SU-DHL-6 (cell line): ENCODE measurements around the gene YES1.

ENCODE experiments used
- H2AFZ ChIP-seq: fragments of 200-600 bp; sonication (generic); 2 replicates; pipeline ENCODE4 v1.6.1; 2014; ENCODE audit warnings: low read depth, mild to moderate bottlenecking, moderate library complexity, mixed read lengths, antibody characterized with exemption, low read length; ENCODE audit not compliant: severe bottlenecking
- H3F3A ChIP-seq: fragments of 200-600 bp; shearing (Covaris generic); 2 replicates; pipeline ENCODE4 v1.6.0; 2016; ENCODE audit warnings: antibody characterized with exemption, mild to moderate bottlenecking; ENCODE audit not compliant: insufficient read depth
- H3K27ac ChIP-seq: fragments of 200-600 bp; sonication (generic); 2 replicates; pipeline ENCODE4 v1.5.1; 2016; ENCODE audit warnings: low read depth, mild to moderate bottlenecking, low read length, moderate library complexity, mixed read lengths
- H3K27me3 ChIP-seq: fragments of 200-600 bp; sonication (generic), shearing (Covaris generic); 2 replicates; pipeline ENCODE4 v1.6.0; 2014; ENCODE audit warnings: mild to moderate bottlenecking, low read length
- H3K36me3 ChIP-seq: fragments of 200-600 bp; sonication (generic); 2 replicates; pipeline ENCODE4 v1.6.1; 2014; ENCODE audit warnings: mild to moderate bottlenecking, low read length, mixed read lengths
- H3K4me2 ChIP-seq: fragments of 300-600, 200-600 bp; shearing (Covaris generic), sonication (generic); 2 replicates; pipeline ENCODE4 v1.6.0; 2014; ENCODE audit warnings: low read length, low read depth, mild to moderate bottlenecking; ENCODE audit not compliant: poor library complexity, severe bottlenecking
- H3K4me3 ChIP-seq: fragments of 200-600 bp; sonication (generic); 2 replicates; pipeline ENCODE4 v1.5.1; 2014; ENCODE audit warnings: antibody characterized with exemption, low read length, mild to moderate bottlenecking, mixed read lengths; ENCODE audit not compliant: insufficient read depth, poor library complexity, severe bottlenecking
- H3K79me2 ChIP-seq: fragments of 200-600 bp; sonication (generic); 2 replicates; pipeline ENCODE4 v1.6.1; 2014; ENCODE audit warnings: mild to moderate bottlenecking, low read length, moderate library complexity; ENCODE audit not compliant: insufficient read depth
- H3K9ac ChIP-seq: fragments of 200-600 bp; sonication (generic); 2 replicates; pipeline ENCODE4 v1.7.0; 2014; ENCODE audit warnings: mild to moderate bottlenecking, low read length
- H3K9me2 ChIP-seq: fragments of 200-600 bp; sonication (generic); replicated peaks from 2 replicates; pipeline ENCODE4 v1.6.1; 2014; ENCODE audit warnings: low read length; ENCODE audit not compliant: insufficient read depth
- H3K9me3 ChIP-seq: fragments of 200-600 bp; sonication (generic); 2 replicates; pipeline ENCODE4 v1.6.1; 2014; ENCODE audit warnings: low read length, mixed read lengths; ENCODE audit not compliant: insufficient read depth
- H4K20me1 ChIP-seq: fragments of 200-600 bp; sonication (generic); 2 replicates; pipeline ENCODE4 v1.6.1; 2014; ENCODE audit warnings: low read depth, mild to moderate bottlenecking, antibody characterized with exemption, low read length, moderate library complexity, mixed read lengths
- CTCF ChIP-seq: fragments of 200-600 bp; sonication (generic); IDR thresholded peaks from one replicate; pipeline ENCODE4 v1.5.1; 2017; ENCODE audit warnings: antibody characterized with exemption, mild to moderate bottlenecking, low read length, moderate library complexity; ENCODE audit not compliant: insufficient read depth, poor library complexity, severe bottlenecking
- EZH2phosphoT487 ChIP-seq: fragments of 200-600 bp; sonication (generic), shearing (Covaris generic); conservative IDR thresholded peaks from 2 replicates; pipeline ENCODE4 v1.6.1; 2018; ENCODE audit warnings: mild to moderate bottlenecking, antibody characterized with exemption, low read length, moderate library complexity, mixed read lengths

The YES1 gene

GRCh38 chr18:813172-814071, 1.4 kb upstream of the YES1 start:
- H3K27me3 ChIP-seq, result no peaks in the 10 kb centered on the region
- no peaks in the 10 kb centered on the region for H3K9me2 ChIP-seq
- H3K27ac ChIP-seq, result no peak overlapping the region
- H3K9me3 ChIP-seq, result no peaks in the 10 kb centered on the region
- H3K36me3 ChIP-seq, result no peaks in the 10 kb centered on the region
- no peaks in the 10 kb centered on the region for H3F3A ChIP-seq
- H2AFZ ChIP-seq, result no peak overlapping the region
- H3K79me2 ChIP-seq, result no peaks in the 10 kb centered on the region
- H3K4me2 ChIP-seq, result no peak overlapping the region
- H3K9ac ChIP-seq, result no peak overlapping the region
- no peaks in the 10 kb centered on the region for H4K20me1 ChIP-seq
- no peak for TF ChIP-seq CTCF
- no peak for TF ChIP-seq EZH2phosphoT487
- H3K4me3 ChIP-seq, result no peak overlapping the region

- Histone ChIP-seq H3K79me2 (no peaks in the 10 kb centered on the region), H2AFZ (no peak overlapping the region), H3K27ac (no peak overlapping the region), H3K9me2 (no peaks in the 10 kb centered on the region), H3K4me2 (no peak overlapping the region), H3K9me3 (no peaks in the 10 kb centered on the region), H3K4me3 (no peak overlapping the region), H3K9ac (no peak overlapping the region), H3K36me3 (no peaks in the 10 kb centered on the region), H4K20me1 (no peaks in the 10 kb centered on the region), H3F3A (no peaks in the 10 kb centered on the region), H3K27me3 (no peaks in the 10 kb centered on the region)
- no peak for TF ChIP-seq CTCF
- no peak for TF ChIP-seq EZH2phosphoT487
These were observed 532 bp upstream of the YES1 start for GRCh38 chr18:812376-813171.

- Histone ChIP-seq H3K9me3 (no peaks in the 10 kb centered on the region), H3K36me3 (no peaks in the 10 kb centered on the region), H3K9ac (no peak overlapping the region), H3K4me3 (no peak overlapping the region), H3K79me2 (no peaks in the 10 kb centered on the region), H3F3A (no peaks in the 10 kb centered on the region), H3K27ac (no peak overlapping the region), H3K9me2 (no peaks in the 10 kb centered on the region), H3K4me2 (peak overlapping the region; percentile 31), H3K27me3 (no peaks in the 10 kb centered on the region), H4K20me1 (no peaks in the 10 kb centered on the region), H2AFZ (no peak overlapping the region)
- TF ChIP-seq EZH2phosphoT487, result no peak
- no peak for TF ChIP-seq CTCF
These were observed 705 bp downstream of the YES1 start for GRCh38 chr18:811182-811891.
